ENCODE data around the gene TRA2B. TPM values are rescaled to one million over a fixed set of nuclear protein-coding genes. Genes with fewer than 3 reads are reported as not detected.

Gene TRA2B
- total RNA-seq, 1 experiment from 2014 or later: 171 TPM

DNA sequence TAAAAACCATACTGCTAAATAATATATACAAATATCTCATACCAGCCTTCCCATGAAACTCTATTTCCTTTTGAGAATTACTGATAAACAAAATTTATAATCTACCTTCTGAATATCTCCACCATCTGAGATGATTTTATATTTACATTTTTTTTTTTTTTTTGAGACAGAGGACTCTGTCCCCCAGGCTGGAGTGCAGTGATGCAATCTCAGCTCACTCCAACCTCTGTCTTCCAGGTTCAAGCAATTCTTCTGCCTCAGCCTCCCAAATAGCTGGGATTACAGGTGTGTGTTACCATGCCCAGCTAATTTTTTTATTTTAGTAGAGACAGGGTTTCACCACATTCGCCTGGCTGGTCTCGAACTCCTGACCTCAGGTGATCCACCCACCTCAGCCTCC, 70.2 kb downstream of the TRA2B start:
- no TSS peak for BruUV-seq (replicated peaks)
- Histone ChIP-seq H3K36me3 (ENCODE audit: control insufficient read depth, insufficient read depth, low read length) (no peaks in the 10 kb centered on the region), H3K4me1 (ENCODE audit: control insufficient read depth, insufficient read depth, low read length) (no peaks in the 10 kb centered on the region), H3K27ac (ENCODE audit: low read length) (no peak overlapping the region), H3K27me3 (ENCODE audit: control insufficient read depth, insufficient read depth, low read length) (no peaks in the 10 kb centered on the region; the same call in 1 of the 2 replicates), H3K9me3 (ENCODE audit: control insufficient read depth, insufficient read depth, low read depth, low read length) (no peaks in the 10 kb centered on the region), H3K4me3 (ENCODE audit: low read depth in 2 of 2, low read length in 2 of 2) (no peak overlapping the region)
- POLR2A ChIA-PET: interaction anchor here (0.7 kb wide), 1 partner anchor 174 kb away, joined by 7 read pairs; no protein-coding TSS in a partner anchor
- ATAC-seq: no peak
- CTCF ChIA-PET: no interaction called here
- in situ Hi-C loops (cut with HindIII; ENCODE audit: low pct_unique_long_range_greater_than_20kb, low sequenced_read_pairs): no loop called here
- TF ChIP-seq TCF7L2 (IDR thresholded peaks at IDR 0.05; ENCODE audit: low read depth, low read length) (no peak), POLR2AphosphoS5 (IDR thresholded peaks at IDR 0.05; ENCODE audit: low read depth, low read length) (no peak), SIN3A (IDR thresholded peaks at IDR 0.05; ENCODE audit: borderline replicate concordance, insufficient read depth, low read depth, low read length) (no peak)
- TF ChIP-seq, protein P1, sequence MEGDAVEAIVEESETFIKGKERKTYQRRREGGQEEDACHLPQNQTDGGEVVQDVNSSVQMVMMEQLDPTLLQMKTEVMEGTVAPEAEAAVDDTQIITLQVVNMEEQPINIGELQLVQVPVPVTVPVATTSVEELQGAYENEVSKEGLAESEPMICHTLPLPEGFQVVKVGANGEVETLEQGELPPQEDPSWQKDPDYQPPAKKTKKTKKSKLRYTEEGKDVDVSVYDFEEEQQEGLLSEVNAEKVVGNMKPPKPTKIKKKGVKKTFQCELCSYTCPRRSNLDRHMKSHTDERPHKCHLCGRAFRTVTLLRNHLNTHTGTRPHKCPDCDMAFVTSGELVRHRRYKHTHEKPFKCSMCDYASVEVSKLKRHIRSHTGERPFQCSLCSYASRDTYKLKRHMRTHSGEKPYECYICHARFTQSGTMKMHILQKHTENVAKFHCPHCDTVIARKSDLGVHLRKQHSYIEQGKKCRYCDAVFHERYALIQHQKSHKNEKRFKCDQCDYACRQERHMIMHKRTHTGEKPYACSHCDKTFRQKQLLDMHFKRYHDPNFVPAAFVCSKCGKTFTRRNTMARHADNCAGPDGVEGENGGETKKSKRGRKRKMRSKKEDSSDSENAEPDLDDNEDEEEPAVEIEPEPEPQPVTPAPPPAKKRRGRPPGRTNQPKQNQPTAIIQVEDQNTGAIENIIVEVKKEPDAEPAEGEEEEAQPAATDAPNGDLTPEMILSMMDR (IDR thresholded peaks at IDR 0.05): no peak
- TF ChIP-seq, protein P2, sequence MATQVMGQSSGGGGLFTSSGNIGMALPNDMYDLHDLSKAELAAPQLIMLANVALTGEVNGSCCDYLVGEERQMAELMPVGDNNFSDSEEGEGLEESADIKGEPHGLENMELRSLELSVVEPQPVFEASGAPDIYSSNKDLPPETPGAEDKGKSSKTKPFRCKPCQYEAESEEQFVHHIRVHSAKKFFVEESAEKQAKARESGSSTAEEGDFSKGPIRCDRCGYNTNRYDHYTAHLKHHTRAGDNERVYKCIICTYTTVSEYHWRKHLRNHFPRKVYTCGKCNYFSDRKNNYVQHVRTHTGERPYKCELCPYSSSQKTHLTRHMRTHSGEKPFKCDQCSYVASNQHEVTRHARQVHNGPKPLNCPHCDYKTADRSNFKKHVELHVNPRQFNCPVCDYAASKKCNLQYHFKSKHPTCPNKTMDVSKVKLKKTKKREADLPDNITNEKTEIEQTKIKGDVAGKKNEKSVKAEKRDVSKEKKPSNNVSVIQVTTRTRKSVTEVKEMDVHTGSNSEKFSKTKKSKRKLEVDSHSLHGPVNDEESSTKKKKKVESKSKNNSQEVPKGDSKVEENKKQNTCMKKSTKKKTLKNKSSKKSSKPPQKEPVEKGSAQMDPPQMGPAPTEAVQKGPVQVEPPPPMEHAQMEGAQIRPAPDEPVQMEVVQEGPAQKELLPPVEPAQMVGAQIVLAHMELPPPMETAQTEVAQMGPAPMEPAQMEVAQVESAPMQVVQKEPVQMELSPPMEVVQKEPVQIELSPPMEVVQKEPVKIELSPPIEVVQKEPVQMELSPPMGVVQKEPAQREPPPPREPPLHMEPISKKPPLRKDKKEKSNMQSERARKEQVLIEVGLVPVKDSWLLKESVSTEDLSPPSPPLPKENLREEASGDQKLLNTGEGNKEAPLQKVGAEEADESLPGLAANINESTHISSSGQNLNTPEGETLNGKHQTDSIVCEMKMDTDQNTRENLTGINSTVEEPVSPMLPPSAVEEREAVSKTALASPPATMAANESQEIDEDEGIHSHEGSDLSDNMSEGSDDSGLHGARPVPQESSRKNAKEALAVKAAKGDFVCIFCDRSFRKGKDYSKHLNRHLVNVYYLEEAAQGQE (IDR thresholded peaks at IDR 0.05; ENCODE audit: insufficient read depth in 1 of 2, low read depth in 2 of 2, low read length in 1 of 2): no peak
- no peak for DNase-seq (ENCODE audit: low read depth, low spot score)
- intact Hi-C loops (cut with micrococcal nuclease; ENCODE audit: unreplicated experiment): no loop called here

DNA sequence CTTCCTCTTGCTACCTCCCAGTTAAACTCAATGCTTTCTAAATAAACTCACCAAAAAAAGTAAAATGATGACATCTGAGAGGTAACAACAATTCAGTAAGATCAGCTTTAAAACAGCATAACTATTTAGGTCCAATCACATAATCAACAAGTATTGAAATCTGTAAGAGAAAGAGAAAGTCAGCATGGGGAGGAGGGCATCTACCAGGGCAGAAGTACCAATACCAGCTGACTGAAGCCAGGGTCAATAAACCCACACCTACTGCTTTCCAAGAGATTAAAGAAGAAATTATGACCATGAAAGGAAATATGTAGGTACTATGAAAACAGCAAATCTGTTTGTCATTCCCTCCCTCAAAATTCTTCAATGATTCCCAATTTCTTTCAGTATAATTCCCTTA, 70.8 kb downstream of the TRA2B start:
- Histone ChIP-seq H3K27me3 (ENCODE audit: control insufficient read depth, insufficient read depth, low read length) (no peaks in the 10 kb centered on the region; the same call in 1 of the 2 replicates), H3K4me1 (ENCODE audit: control insufficient read depth, insufficient read depth, low read length) (no peaks in the 10 kb centered on the region), H3K27ac (ENCODE audit: low read length) (no peak overlapping the region), H3K4me3 (ENCODE audit: low read depth in 2 of 2, low read length in 2 of 2) (no peak overlapping the region), H3K36me3 (ENCODE audit: control insufficient read depth, insufficient read depth, low read length) (no peaks in the 10 kb centered on the region), H3K9me3 (ENCODE audit: control insufficient read depth, insufficient read depth, low read depth, low read length) (no peaks in the 10 kb centered on the region)
- in situ Hi-C loops (cut with HindIII; ENCODE audit: low pct_unique_long_range_greater_than_20kb, low sequenced_read_pairs): no loop called here
- no peak for DNase-seq (ENCODE audit: low read depth, low spot score)
- ATAC-seq: no peak
- ChIA-PET CTCF (no interaction called here), POLR2A (interaction anchor here (0.7 kb wide), 1 partner anchor 173 kb away, joined by 7 read pairs; no protein-coding TSS in a partner anchor)
- TF ChIP-seq TCF7L2 (IDR thresholded peaks at IDR 0.05; ENCODE audit: low read depth, low read length): no peak
- TF ChIP-seq, protein P1 (IDR thresholded peaks at IDR 0.05): no peak
- TF ChIP-seq, protein P2 (IDR thresholded peaks at IDR 0.05; ENCODE audit: insufficient read depth in 1 of 2, low read depth in 2 of 2, low read length in 1 of 2): no peak
- no peak for TF ChIP-seq POLR2AphosphoS5 (IDR thresholded peaks at IDR 0.05; ENCODE audit: low read depth, low read length)
- no peak for TF ChIP-seq SIN3A (IDR thresholded peaks at IDR 0.05; ENCODE audit: borderline replicate concordance, insufficient read depth, low read depth, low read length)
- intact Hi-C loops (cut with micrococcal nuclease; ENCODE audit: unreplicated experiment): no loop called here
- no TSS peak for BruUV-seq (replicated peaks)

Data from Panc1 (cell line).